ENCODE measurements around the gene VPS18. TPM values are rescaled to one million over a fixed set of nuclear protein-coding genes. Genes with fewer than 3 reads are reported as not detected.

The VPS18 gene
- total and polyA plus RNA-seq, 2 experiments from 2014 or later = 5.9 to 42.5 TPM

DNA sequence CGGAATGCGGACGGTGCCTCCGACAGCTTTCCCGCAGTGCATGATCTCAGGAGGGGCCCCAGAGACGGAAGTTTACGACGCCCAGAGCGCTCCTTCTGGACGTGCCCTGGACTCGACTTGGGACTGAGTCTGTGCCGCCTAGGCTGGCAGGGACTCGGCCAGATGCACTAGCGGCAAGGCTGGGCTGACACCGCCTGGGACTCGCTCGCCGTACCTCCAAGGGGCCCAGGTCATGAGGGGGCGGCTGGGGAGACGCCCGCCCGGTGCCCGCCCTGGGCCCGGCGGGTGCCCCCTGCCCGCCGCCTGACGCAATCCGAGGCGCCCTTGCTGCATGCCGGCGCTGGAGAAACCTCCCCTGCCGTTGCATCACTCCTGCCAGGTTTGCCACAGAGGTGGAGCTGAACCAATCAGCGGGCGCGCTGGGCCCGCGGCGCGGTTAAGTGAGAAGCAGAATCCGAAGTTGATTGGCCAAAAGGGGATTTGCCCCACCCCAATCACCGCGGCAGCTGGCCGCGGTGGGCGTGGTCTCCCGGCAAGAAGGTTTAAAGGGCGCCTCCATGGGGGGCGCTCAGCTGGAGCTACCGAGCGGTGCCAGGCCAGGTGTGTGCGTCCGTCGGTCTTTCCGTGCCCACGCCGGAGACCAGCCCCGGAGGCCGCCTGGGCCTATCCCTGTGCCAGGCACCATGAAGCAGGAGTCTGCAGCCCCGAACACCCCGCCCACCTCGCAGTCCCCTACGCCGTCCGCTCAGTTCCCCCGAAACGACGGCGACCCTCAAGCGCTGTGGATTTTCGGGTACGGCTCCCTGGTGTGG lies 58.9 kb downstream of the VPS18 start, which contains the start of gene CHAC1:
Gene CHAC1, plus strand, starts transcription at position 571 of the 812 bp plus-strand sequence. Its CDS starts 113 bp downstream, at position 684.
- H3K27me3 Mint-ChIP-seq (ENCODE audit: insufficient read depth, low read depth, poor library complexity) = peaks cover 30% of the 10 kb centered on the region
- peaks cover 31% of the 10 kb centered on the region for H3K79me2 ChIP-seq (replicated peaks; ENCODE audit: insufficient read depth)
- H2AFZ ChIP-seq = no peak within 1 kb of the TSS
- H3K4me1 ChIP-seq (ENCODE audit: insufficient read depth) = peaks cover 34% of the 10 kb centered on the region
- H3K4me3 Mint-ChIP-seq = peak within 1 kb of the TSS; percentile 94
- H3K4me2 ChIP-seq = peak within 1 kb of the TSS; percentile 88
- ATAC-seq (peak; percentile 83), DNase-seq (ENCODE audit: low spot score) (peak; percentile 99)
- no peaks in the 10 kb centered on the region; the same call in none of the 3 replicates for H3K9me3 Mint-ChIP-seq
- H3K4me3 ChIP-seq = peak within 1 kb of the TSS; percentile 98
- no peaks in the 10 kb centered on the region; the same call in 1 of the 2 replicates for H4K20me1 ChIP-seq (replicated peaks; ENCODE audit: insufficient read depth)
- H3K27ac Mint-ChIP-seq = peak within 1 kb of the TSS; percentile 100
- H3K27me3 ChIP-seq (ENCODE audit: insufficient read depth) = no peaks in the 10 kb centered on the region
- no peak for TF ChIP-seq EZH2phosphoT487 (IDR thresholded peaks at IDR 0.05; ENCODE audit: unreplicated experiment)
- TF ChIP-seq CREB1 (CRISPR knock-in tag; IDR thresholded peaks at IDR 0.05; ENCODE audit: low read depth) = peak; percentile 72
- TF ChIP-seq ZNF114 (CRISPR knock-in tag; IDR thresholded peaks at IDR 0.05) = peak; percentile 92
- TF ChIP-seq EZH2 (IDR thresholded peaks at IDR 0.05; ENCODE audit: low read depth, unreplicated experiment) = no peak
- TF ChIP-seq, protein P1, sequence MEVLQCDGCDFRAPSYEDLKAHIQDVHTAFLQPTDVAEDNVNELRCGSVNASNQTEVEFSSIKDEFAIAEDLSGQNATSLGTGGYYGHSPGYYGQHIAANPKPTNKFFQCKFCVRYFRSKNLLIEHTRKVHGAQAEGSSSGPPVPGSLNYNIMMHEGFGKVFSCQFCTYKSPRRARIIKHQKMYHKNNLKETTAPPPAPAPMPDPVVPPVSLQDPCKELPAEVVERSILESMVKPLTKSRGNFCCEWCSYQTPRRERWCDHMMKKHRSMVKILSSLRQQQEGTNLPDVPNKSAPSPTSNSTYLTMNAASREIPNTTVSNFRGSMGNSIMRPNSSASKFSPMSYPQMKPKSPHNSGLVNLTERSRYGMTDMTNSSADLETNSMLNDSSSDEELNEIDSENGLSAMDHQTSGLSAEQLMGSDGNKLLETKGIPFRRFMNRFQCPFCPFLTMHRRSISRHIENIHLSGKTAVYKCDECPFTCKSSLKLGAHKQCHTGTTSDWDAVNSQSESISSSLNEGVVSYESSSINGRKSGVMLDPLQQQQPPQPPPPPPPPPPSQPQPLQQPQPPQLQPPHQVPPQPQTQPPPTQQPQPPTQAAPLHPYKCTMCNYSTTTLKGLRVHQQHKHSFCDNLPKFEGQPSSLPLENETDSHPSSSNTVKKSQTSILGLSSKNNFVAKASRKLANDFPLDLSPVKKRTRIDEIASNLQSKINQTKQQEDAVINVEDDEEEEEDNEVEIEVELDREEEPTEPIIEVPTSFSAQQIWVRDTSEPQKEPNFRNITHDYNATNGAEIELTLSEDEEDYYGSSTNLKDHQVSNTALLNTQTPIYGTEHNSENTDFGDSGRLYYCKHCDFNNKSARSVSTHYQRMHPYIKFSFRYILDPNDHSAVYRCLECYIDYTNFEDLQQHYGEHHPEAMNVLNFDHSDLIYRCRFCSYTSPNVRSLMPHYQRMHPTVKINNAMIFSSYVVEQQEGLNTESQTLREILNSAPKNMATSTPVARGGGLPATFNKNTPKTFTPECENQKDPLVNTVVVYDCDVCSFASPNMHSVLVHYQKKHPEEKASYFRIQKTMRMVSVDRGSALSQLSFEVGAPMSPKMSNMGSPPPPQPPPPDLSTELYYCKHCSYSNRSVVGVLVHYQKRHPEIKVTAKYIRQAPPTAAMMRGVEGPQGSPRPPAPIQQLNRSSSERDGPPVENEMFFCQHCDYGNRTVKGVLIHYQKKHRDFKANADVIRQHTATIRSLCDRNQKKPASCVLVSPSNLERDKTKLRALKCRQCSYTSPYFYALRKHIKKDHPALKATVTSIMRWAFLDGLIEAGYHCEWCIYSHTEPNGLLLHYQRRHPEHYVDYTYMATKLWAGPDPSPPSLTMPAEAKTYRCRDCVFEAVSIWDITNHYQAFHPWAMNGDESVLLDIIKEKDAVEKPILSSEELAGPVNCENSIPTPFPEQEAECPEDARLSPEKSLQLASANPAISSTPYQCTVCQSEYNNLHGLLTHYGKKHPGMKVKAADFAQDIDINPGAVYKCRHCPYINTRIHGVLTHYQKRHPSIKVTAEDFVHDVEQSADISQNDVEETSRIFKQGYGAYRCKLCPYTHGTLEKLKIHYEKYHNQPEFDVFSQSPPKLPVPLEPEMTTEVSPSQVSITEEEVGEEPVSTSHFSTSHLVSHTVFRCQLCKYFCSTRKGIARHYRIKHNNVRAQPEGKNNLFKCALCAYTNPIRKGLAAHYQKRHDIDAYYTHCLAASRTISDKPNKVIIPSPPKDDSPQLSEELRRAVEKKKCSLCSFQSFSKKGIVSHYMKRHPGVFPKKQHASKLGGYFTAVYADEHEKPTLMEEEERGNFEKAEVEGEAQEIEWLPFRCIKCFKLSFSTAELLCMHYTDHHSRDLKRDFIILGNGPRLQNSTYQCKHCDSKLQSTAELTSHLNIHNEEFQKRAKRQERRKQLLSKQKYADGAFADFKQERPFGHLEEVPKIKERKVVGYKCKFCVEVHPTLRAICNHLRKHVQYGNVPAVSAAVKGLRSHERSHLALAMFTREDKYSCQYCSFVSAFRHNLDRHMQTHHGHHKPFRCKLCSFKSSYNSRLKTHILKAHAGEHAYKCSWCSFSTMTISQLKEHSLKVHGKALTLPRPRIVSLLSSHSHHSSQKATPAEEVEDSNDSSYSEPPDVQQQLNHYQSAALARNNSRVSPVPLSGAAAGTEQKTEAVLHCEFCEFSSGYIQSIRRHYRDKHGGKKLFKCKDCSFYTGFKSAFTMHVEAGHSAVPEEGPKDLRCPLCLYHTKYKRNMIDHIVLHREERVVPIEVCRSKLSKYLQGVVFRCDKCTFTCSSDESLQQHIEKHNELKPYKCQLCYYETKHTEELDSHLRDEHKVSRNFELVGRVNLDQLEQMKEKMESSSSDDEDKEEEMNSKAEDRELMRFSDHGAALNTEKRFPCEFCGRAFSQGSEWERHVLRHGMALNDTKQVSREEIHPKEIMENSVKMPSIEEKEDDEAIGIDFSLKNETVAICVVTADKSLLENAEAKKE (CRISPR knock-in tag; IDR thresholded peaks at IDR 0.05) = no peak
- TF ChIP-seq, protein P2, sequence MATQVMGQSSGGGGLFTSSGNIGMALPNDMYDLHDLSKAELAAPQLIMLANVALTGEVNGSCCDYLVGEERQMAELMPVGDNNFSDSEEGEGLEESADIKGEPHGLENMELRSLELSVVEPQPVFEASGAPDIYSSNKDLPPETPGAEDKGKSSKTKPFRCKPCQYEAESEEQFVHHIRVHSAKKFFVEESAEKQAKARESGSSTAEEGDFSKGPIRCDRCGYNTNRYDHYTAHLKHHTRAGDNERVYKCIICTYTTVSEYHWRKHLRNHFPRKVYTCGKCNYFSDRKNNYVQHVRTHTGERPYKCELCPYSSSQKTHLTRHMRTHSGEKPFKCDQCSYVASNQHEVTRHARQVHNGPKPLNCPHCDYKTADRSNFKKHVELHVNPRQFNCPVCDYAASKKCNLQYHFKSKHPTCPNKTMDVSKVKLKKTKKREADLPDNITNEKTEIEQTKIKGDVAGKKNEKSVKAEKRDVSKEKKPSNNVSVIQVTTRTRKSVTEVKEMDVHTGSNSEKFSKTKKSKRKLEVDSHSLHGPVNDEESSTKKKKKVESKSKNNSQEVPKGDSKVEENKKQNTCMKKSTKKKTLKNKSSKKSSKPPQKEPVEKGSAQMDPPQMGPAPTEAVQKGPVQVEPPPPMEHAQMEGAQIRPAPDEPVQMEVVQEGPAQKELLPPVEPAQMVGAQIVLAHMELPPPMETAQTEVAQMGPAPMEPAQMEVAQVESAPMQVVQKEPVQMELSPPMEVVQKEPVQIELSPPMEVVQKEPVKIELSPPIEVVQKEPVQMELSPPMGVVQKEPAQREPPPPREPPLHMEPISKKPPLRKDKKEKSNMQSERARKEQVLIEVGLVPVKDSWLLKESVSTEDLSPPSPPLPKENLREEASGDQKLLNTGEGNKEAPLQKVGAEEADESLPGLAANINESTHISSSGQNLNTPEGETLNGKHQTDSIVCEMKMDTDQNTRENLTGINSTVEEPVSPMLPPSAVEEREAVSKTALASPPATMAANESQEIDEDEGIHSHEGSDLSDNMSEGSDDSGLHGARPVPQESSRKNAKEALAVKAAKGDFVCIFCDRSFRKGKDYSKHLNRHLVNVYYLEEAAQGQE (IDR thresholded peaks at IDR 0.05; ENCODE audit: unreplicated experiment) = no peak
- TF ChIP-seq STAT1 (IDR thresholded peaks at IDR 0.05; ENCODE audit: unreplicated experiment) = no peak
- TF ChIP-seq, protein P3, sequence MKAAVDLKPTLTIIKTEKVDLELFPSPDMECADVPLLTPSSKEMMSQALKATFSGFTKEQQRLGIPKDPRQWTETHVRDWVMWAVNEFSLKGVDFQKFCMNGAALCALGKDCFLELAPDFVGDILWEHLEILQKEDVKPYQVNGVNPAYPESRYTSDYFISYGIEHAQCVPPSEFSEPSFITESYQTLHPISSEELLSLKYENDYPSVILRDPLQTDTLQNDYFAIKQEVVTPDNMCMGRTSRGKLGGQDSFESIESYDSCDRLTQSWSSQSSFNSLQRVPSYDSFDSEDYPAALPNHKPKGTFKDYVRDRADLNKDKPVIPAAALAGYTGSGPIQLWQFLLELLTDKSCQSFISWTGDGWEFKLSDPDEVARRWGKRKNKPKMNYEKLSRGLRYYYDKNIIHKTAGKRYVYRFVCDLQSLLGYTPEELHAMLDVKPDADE (IDR thresholded peaks at IDR 0.05) = no peak; the same call in 1 of the 2 replicates
- TF ChIP-seq POLR2AphosphoS5 (IDR thresholded peaks at IDR 0.05; ENCODE audit: low read depth) = peak; percentile 96
- TF ChIP-seq JUNB (IDR thresholded peaks at IDR 0.05; ENCODE audit: unreplicated experiment) = no peak
- TF ChIP-seq CTCF (conservative IDR thresholded peaks at IDR 0.05; ENCODE audit: low read depth in 2 of 2) = no peak
- TF ChIP-seq ZNF331 (CRISPR knock-in tag; IDR thresholded peaks at IDR 0.05; ENCODE audit: low read depth) = no peak
- TF ChIP-seq NANOG (IDR thresholded peaks at IDR 0.05; ENCODE audit: borderline replicate concordance) = no peak
- H3F3A ChIP-seq (replicated peaks; ENCODE audit: low read depth) = peaks cover 26% of the 10 kb centered on the region
- peaks cover 48% of the 10 kb centered on the region for H3K36me3 Mint-ChIP-seq (ENCODE audit: low read depth)
- H3K4me1 Mint-ChIP-seq = peaks cover 53% of the 10 kb centered on the region
- no peaks in the 10 kb centered on the region for H3K9me2 ChIP-seq (ENCODE audit: insufficient read depth)
- peak within 1 kb of the TSS; percentile 98 for H3K27ac ChIP-seq (ENCODE audit: low read depth)
- H3K36me3 ChIP-seq (ENCODE audit: insufficient read depth) = peaks cover 7% of the 10 kb centered on the region
